GM11168 (cell line): Measurements from ENCODE around the gene B3GNT5.

ENCODE experiments used
- in situ Hi-C: fragments of 300-500 bp; cut with MboI; formaldehyde crosslinking; loops from one replicate; pipeline ENCODE4 v1.12.0; 2022; ENCODE audit warnings: low sequenced_read_pairs; ENCODE audit not compliant: unreplicated experiment

Gene B3GNT5

DNA sequence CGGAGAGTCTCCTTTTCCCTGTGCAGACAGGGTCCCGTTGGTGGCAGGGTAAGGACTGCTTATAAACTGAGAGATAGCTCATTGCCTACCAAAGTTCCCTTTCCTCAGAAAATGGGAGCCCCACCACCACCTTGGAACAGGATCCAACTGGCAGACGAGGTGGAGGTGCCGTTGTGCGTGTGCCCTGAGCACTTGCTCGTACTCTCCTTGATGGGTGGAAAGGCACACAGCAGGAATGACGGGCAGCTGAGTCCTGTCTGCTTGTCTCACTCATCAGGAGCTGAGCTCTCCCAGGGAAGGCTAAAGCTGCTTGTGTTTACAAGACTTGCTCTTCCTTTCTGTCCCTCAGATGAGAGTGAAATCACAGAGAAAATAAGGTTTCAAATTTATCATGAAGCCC lies 60.7 kb downstream of the B3GNT5 start:
- in situ Hi-C loops = no loop called here

- in situ Hi-C loops = no loop called here
Measured at GRCh38 chr3:183315739-183316138, 62.7 kb downstream of the B3GNT5 start.

DNA sequence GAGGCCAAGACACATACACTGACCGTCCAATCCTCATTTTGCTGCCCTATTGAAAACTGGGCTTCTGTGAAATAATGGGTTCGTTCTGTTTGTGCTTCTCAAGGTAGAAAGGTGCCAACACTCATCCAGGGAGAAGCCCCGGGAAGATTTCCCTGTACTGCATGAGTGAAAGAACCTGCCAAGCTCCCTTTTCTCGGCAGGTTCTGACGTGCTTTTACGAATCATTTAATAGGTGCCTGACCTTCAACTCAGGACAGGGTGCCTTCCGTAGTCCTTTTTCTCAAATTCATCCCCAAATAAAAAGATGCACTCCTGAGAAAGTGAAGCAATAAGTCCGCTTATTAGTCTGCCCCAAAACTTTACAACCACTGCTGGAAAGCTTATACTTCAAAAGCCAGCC lies 64.2 kb downstream of the B3GNT5 start:
- in situ Hi-C loops = no loop called here

DNA sequence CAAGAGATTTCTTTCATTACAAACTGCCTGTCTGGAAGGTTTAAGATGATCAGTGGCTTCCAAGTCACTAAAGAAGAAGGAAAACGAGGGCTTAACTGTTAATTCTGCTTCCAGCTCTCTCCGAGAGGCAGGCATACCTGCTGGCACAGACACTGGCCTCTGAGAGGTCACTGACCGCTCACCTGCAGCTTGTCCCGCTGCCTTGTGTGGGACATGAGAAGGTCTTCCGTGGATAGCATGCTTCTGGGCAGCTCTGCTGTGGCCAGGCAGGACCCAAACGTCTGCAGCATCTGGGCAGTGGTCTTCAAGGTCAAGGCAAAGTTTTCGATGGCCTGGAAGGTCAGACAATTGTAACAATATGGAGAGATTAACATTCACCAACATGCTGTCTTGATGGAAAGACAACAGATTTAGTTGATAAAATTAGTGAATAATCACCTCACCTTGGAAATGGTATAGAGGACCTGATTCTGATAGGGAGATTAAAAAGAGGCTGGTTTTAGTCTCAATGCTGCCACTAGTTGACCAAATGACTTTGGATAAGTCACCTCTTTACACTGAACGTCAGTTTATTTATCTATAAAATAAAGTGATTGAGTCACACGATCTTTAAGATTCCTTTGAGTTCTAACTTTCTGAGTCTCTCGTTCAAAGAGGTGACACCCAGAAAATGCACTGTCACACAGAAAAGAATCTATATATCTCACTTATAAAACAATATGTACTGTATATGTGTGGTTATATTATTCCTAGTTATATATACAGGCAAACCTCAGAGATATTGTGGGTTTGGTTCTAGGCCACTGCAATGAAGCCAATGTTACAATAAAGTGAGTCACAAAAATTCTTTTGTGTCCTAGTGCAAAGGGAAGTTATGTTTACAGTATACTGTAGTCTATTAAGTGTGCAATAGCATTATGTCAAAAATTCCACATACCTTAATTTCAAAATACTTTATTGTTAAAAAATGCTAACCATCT lies 65.1 kb downstream of the B3GNT5 start:
- in situ Hi-C loops = no loop called here

GRCh38 chr3:183318877-183319276 lies 65.8 kb downstream of the B3GNT5 start:
- in situ Hi-C loops = no loop called here

- in situ Hi-C loops = no loop called here
Measured at GRCh38 chr3:183319371-183319770, 66.3 kb downstream of the B3GNT5 start.
